Spleen (tissue), 7 donors: ENCODE data around the gene KBTBD4.

Source experiments
- POLR2A ChIP-seq, 3 donors: fragments of 450-650 bp; IDR thresholded peaks; one replicate each; pipeline ENCODE4 v1.5.1; 2017; ENCODE audit warnings: antibody characterized with exemption in 3 of 3, mild to moderate bottlenecking in 1 of 3
- POLR2AphosphoS5 ChIP-seq, 3 donors: sonication (generic); formaldehyde crosslinking; IDR thresholded peaks; one replicate each; pipeline ENCODE4 v1.5.1; 2017; ENCODE audit warnings: antibody characterized with exemption in 3 of 3
- TF ChIP-seq, protein P1 (sequence below), 11 experiments: fragments of 200-600 bp in 7 of 11; fragments of 450-650 bp in 4 of 11; sonication (generic) in 4 of 11; IDR thresholded peaks in 8 of 11; conservative IDR thresholded peaks in 3 of 11; 1 replicate in 7 of 11; 2 replicates in 4 of 11; pipeline versions ENCODE4 v1.4.0 to v1.8.0; 2016 to 2021; ENCODE audit warnings: antibody characterized with exemption in 11 of 11, inconsistent platforms in 4 of 11, mild to moderate bottlenecking in 1 of 11
- donor health status: DM: no; HTN: no; CAD: no; lungs with moderate emphysema.
- donor health status: DM: no; HTN: no; CAD: no.
- donor health status: DM: no; HTN: no; CAD: no.

DNA sequence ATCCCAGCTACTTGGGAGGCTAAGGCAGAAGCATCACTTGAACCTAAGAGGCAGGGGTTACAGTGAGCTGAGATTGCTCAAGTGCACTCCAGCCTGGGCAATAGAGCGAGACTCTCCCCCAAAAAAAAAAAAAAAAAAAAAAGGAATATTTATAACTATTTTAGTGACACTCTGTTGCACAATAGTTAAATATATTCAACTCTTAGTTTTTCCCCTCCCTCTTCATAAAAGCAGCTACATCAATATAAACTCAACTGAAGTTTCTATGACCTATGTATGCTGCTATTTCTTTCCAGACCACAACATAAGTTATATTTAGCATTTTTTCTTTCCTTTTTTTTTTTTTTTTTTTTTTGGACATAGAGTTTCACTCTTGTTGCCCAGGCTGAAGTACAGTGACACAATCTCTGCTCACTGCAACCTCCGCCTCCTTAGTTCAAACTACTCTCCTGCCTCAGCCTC is 45.0 kb downstream of the KBTBD4 start:
- TF ChIP-seq POLR2A (IDR thresholded peaks at IDR 0.05) (no peak), POLR2AphosphoS5 (IDR thresholded peaks at IDR 0.05) (no peak)
- TF ChIP-seq, protein P1, sequence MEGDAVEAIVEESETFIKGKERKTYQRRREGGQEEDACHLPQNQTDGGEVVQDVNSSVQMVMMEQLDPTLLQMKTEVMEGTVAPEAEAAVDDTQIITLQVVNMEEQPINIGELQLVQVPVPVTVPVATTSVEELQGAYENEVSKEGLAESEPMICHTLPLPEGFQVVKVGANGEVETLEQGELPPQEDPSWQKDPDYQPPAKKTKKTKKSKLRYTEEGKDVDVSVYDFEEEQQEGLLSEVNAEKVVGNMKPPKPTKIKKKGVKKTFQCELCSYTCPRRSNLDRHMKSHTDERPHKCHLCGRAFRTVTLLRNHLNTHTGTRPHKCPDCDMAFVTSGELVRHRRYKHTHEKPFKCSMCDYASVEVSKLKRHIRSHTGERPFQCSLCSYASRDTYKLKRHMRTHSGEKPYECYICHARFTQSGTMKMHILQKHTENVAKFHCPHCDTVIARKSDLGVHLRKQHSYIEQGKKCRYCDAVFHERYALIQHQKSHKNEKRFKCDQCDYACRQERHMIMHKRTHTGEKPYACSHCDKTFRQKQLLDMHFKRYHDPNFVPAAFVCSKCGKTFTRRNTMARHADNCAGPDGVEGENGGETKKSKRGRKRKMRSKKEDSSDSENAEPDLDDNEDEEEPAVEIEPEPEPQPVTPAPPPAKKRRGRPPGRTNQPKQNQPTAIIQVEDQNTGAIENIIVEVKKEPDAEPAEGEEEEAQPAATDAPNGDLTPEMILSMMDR (IDR thresholded peaks at IDR 0.05 in 8 of 11, conservative IDR thresholded peaks at IDR 0.05 in 3 of 11) = no peak
